Keratinocyte (primary cell): Measurements from ENCODE around the gene ANKRD10. TPM values are rescaled to one million over a fixed set of nuclear protein-coding genes. Genes with fewer than 3 reads are reported as not detected.

ENCODE experiments used
- DNase-seq: peaks from one replicate; pipeline ENCODE4 v3.0.0-alpha.2; 2011; ENCODE audit warnings: low read depth, missing footprints, low spot score
- FAIRE-seq: peaks from 2 replicates; lab custom pipeline; 2011; peaks lifted over from hg19 to GRCh38; lab: Jason Lieb, UNC
- H2AFZ ChIP-seq: 2 replicates; pipeline ENCODE4 v1.6.0; 2012; ENCODE audit warnings: low read length, control low read depth, inconsistent platforms; ENCODE audit not compliant: control insufficient read depth
- H3K27ac ChIP-seq: 2 replicates; pipeline ENCODE4 v1.5.1; 2011; ENCODE audit warnings: low read length; ENCODE audit not compliant: control insufficient read depth, insufficient read depth
- H3K27me3 ChIP-seq: 3 replicates; pipeline ENCODE4 v1.6.0; 2011; ENCODE audit warnings: low read length; ENCODE audit not compliant: control insufficient read depth, insufficient read depth; ENCODE audit errors: extremely low read depth
- H3K36me3 ChIP-seq, 2 experiments: 2 replicates in 1 of 2; 3 replicates in 1 of 2; pipeline ENCODE4 v1.5.1; 2011; ENCODE audit warnings: low read length in 2 of 2, mild to moderate bottlenecking in 1 of 2; ENCODE audit not compliant: control insufficient read depth in 2 of 2, insufficient read depth in 2 of 2; ENCODE audit errors: extremely low read depth in 1 of 2
- H3K4me1 ChIP-seq: 3 replicates; pipeline ENCODE4 v1.5.1; 2011; ENCODE audit warnings: low read length; ENCODE audit not compliant: control insufficient read depth, insufficient read depth; ENCODE audit errors: extremely low read depth
- H3K4me2 ChIP-seq: 3 replicates; pipeline ENCODE4 v1.6.0; 2011; ENCODE audit warnings: low read depth, low read length; ENCODE audit not compliant: control insufficient read depth, insufficient read depth; ENCODE audit errors: extremely low read depth
- H3K4me3 ChIP-seq, 3 experiments: fragments of 200-600 bp in 1 of 3; sonication (generic) in 1 of 3; 2 replicates in 2 of 3; 3 replicates in 1 of 3; pipeline ENCODE4 v1.5.1; 2011 to 2016; ENCODE audit warnings: low read length in 3 of 3, mild to moderate bottlenecking in 3 of 3, control low read depth in 2 of 3, inconsistent platforms in 1 of 3, low read depth in 1 of 3, mixed read lengths in 1 of 3, mixed run types in 1 of 3, moderate library complexity in 1 of 3; ENCODE audit not compliant: control insufficient read depth in 2 of 3, insufficient read depth in 2 of 3; ENCODE audit errors: extremely low read depth in 1 of 3
- H3K79me2 ChIP-seq: 2 replicates; pipeline ENCODE4 v1.6.0; 2012; ENCODE audit warnings: low read length; ENCODE audit not compliant: control insufficient read depth, insufficient read depth
- H3K9ac ChIP-seq: 3 replicates; pipeline ENCODE4 v1.6.0; 2011; ENCODE audit warnings: low read length; ENCODE audit not compliant: control insufficient read depth, insufficient read depth; ENCODE audit errors: extremely low read depth
- H3K9me1 ChIP-seq: 3 replicates; pipeline ENCODE4 v1.6.0; 2011; ENCODE audit warnings: low read length; ENCODE audit not compliant: control insufficient read depth, insufficient read depth; ENCODE audit errors: extremely low read depth
- H3K9me3 ChIP-seq: 2 replicates; pipeline ENCODE4 v1.5.1; 2012; ENCODE audit warnings: low read depth, low read length; ENCODE audit not compliant: control insufficient read depth
- H4K20me1 ChIP-seq: 3 replicates; pipeline ENCODE4 v1.6.0; 2011; ENCODE audit warnings: low read length; ENCODE audit not compliant: control insufficient read depth, insufficient read depth; ENCODE audit errors: extremely low read depth
- CTCF ChIP-seq, 3 experiments: IDR thresholded peaks in 1 of 3; conservative IDR thresholded peaks in 1 of 3; optimal IDR thresholded peaks in 1 of 3; 2 replicates in 2 of 3; 3 replicates in 1 of 3; pipeline versions ENCODE3 to v1.5.1; 2011; ENCODE audit warnings: low read length in 3 of 3, mild to moderate bottlenecking in 3 of 3, moderate library complexity in 2 of 3, control low read depth in 1 of 3, inconsistent platforms in 1 of 3; ENCODE audit not compliant: insufficient read depth in 2 of 3; ENCODE audit errors: extremely low read depth in 1 of 3
- EZH2 ChIP-seq: IDR thresholded peaks from one replicate; pipeline ENCODE4 v1.6.1; 2012; ENCODE audit warnings: inconsistent platforms, mild to moderate bottlenecking, low read length, moderate library complexity
- dilution Hi-C: fragments of 300-500 bp; cut with MboI; formaldehyde crosslinking; loops from one replicate; pipeline ENCODE4 v1.7.0; 2020; ENCODE audit warnings: low sequenced_read_pairs; ENCODE audit not compliant: extremely low pct_ligation_motif_present
- polyA plus RNA-seq, 5 experiments: library from polyadenylated mRNA; depleted of rRNA in 3 of 5; stranded (reverse) in 3 of 5; stranded (forward) in 1 of 5; unstranded in 1 of 5; fragments of >200 nt; gene quantifications; 1 replicate in 1 of 5; 2 replicates in 3 of 5; 3 replicates in 1 of 5; pipeline versions ENCODE4 v1.2.1 to v1.2.3, GENCODE V29; 2011 to 2012; ENCODE audit warnings: missing spikeins in 2 of 5, low read depth in 1 of 5, low replicate concordance in 1 of 5

ANKRD10 gene
- polyA plus RNA-seq, 1 donor (not counting 4 experiments of a cell fraction or from before 2014, with no cell fraction given) = 58.1 TPM

DNA sequence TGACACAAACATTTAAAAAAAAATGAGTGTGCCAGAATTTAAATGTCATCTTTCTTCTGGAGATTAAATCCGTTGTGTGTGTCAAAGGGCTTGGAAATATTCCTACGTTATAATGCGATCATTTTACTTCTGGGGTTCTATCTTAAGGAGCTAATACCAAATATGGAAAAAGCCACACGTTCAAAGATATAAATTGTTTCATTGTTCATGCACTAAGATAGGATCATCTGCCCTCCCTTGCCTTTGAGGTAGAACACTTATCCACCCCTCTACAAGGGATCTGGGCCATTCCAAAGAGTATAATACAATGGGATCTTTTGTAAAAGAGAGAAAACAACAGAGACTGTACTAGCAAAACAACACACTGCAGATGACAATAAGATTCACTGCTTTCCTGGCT lies 64.9 kb downstream of the ANKRD10 start:
- TF ChIP-seq EZH2 = no peak
- TF ChIP-seq CTCF (optimal IDR thresholded peaks at IDR 0.05 in 1 of 3, IDR thresholded peaks at IDR 0.05 in 1 of 3, conservative IDR thresholded peaks at IDR 0.05 in 1 of 3; ENCODE audit: extremely low read depth in 1 of 3, insufficient read depth in 2 of 3, low read length in 3 of 3) = no peak
- H3K9me3 ChIP-seq = no peaks in the 10 kb centered on the region
- H3K4me2 ChIP-seq = no peak overlapping the region
- H3K27ac ChIP-seq = no peak overlapping the region
- H4K20me1 ChIP-seq = no peaks in the 10 kb centered on the region
- H2AFZ ChIP-seq = no peak overlapping the region
- no peak overlapping the region for H3K9ac ChIP-seq
- no peak overlapping the region for H3K4me3 ChIP-seq
- no peaks in the 10 kb centered on the region for H3K36me3 ChIP-seq
- dilution Hi-C loops = no loop called here
- H3K4me1 ChIP-seq = no peaks in the 10 kb centered on the region
- no peaks in the 10 kb centered on the region for H3K9me1 ChIP-seq
- DNase-seq (no peak), FAIRE-seq (no peak)
- H3K79me2 ChIP-seq = no peaks in the 10 kb centered on the region
- H3K27me3 ChIP-seq = peaks cover 23% of the 10 kb centered on the region

- H3K36me3 ChIP-seq = no peaks in the 10 kb centered on the region
- H3K27ac ChIP-seq = no peak overlapping the region
- no peak overlapping the region for H3K9ac ChIP-seq
- TF ChIP-seq CTCF (optimal IDR thresholded peaks at IDR 0.05 in 1 of 3, IDR thresholded peaks at IDR 0.05 in 1 of 3, conservative IDR thresholded peaks at IDR 0.05 in 1 of 3; ENCODE audit: extremely low read depth in 1 of 3, insufficient read depth in 2 of 3, low read length in 3 of 3) (no peak), EZH2 (no peak)
- no peaks in the 10 kb centered on the region for H3K9me1 ChIP-seq
- peaks cover 3% of the 10 kb centered on the region for H3K9me3 ChIP-seq
- H3K4me2 ChIP-seq = no peak overlapping the region
- DNase-seq (no peak), FAIRE-seq (no peak)
- H3K4me1 ChIP-seq = peaks cover 13% of the 10 kb centered on the region
- no peaks in the 10 kb centered on the region for H3K79me2 ChIP-seq
- no peak overlapping the region for H3K4me3 ChIP-seq
- H3K27me3 ChIP-seq = peaks cover 17% of the 10 kb centered on the region
- dilution Hi-C loops = no loop called here
- H2AFZ ChIP-seq = no peak overlapping the region
- H4K20me1 ChIP-seq = no peaks in the 10 kb centered on the region
Measured at GRCh38 chr13:110845520-110845919, 69.3 kb downstream of the ANKRD10 start.
